ENCODE results near the gene LSM10. TPM values are rescaled to one million over a fixed set of nuclear protein-coding genes. Genes with fewer than 3 reads are reported as not detected.

LSM10 gene
- total and polyA plus RNA-seq, 2 of the 4 experiments (the other 2 are of a cell fraction) = 11.7 to 78.9 TPM

DNA sequence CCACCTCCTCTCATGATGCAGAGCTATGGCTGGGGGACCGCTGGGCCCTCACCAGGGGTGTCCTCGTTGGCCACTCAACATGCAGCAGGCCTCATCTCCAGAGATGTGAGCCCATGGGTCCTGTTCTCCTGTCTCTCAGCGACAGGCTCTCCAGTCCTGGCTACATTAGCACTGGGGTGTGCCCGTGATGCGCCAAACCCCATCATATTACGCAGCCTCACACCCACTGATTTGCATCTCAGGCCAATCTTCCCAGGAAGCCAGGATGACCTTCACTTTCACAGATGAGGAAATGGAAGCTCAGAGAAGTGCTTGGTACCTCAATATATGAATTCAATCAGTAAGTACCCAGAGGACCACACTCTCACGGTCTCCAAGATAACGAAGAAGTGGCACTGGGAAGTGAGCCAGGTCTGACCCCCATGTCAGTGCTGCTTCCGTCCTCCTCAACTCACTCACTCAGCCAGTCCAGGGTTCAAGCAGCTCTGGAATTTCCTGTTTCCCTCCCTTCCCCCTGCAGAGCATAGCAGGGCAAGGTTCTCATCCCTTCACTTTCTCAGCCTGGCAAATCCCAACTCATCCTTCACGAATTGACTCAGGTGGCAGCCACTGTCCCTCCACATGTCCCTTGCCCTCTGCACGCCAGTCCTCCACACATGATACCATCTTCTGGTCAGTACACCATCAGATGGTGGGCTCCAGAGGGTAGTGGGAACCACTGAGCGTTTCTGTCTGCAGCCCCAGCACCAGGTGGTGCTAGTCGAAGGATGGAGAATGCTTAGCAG is 45.4 kb downstream of the LSM10 start:
- Histone ChIP-seq H3K9ac (ENCODE audit: low read depth, low read length) (peak overlapping the region; percentile 2; the same call in 1 of the 2 replicates), H2BK15ac (ENCODE audit: low read depth, low read length) (peak overlapping the region; percentile 97), H3K79me1 (ENCODE audit: low read depth in 1 of 2, low read length in 2 of 2) (peaks cover 18 to 76% of the 10 kb centered on the region in 2 experiments; a peak in 3 of 4 replicates), H3K4me3 (ENCODE audit: insufficient read depth, low read depth, low read length) (no peak overlapping the region), H4K8ac (ENCODE audit: low read depth in 2 of 2, low read length in 2 of 2) (peak overlapping the region; percentile 78 to 98), H2BK5ac (ENCODE audit: low read depth, low read length, poor library complexity, severe bottlenecking) (peak overlapping the region; percentile 99), H3K27ac (ENCODE audit: insufficient read depth, low read length) (peak overlapping the region; percentile 91), H3K23ac (ENCODE audit: low read depth, low read length) (peak overlapping the region; percentile 99), H3K18ac (ENCODE audit: low read depth, low read length) (peak overlapping the region; percentile 81), H3K9me3 (ENCODE audit: control insufficient read depth, insufficient read depth, low read length) (no peaks in the 10 kb centered on the region), H3K14ac (replicated peaks; ENCODE audit: low read depth, low read length) (peak overlapping the region; percentile 98), H4K5ac (ENCODE audit: low read depth, low read length) (peak overlapping the region; percentile 79), H3K27me3 (ENCODE audit: control insufficient read depth, insufficient read depth, low read length) (no peaks in the 10 kb centered on the region), H3K36me3 (ENCODE audit: control insufficient read depth, insufficient read depth, low read length) (peaks cover 45% of the 10 kb centered on the region), H4K91ac (ENCODE audit: insufficient read depth, low read depth, low read length) (peak overlapping the region; percentile 100), H3K4me1 (ENCODE audit: control insufficient read depth, insufficient read depth, low read length) (peaks cover 45% of the 10 kb centered on the region), H3K4me2 (ENCODE audit: low read depth, low read length) (peak overlapping the region; percentile 36; the same call in 1 of the 2 replicates), H3K4ac (ENCODE audit: low read depth, low read length) (peak overlapping the region; percentile 100), H2AFZ (replicated peaks; ENCODE audit: low read length, poor library complexity) (peak overlapping the region; percentile 56), H4K20me1 (ENCODE audit: insufficient read depth, low read length) (no peaks in the 10 kb centered on the region), H3K9me1 (ENCODE audit: insufficient read depth, low read length) (peaks cover 41% of the 10 kb centered on the region), H2BK20ac (ENCODE audit: low read depth, low read length) (peak overlapping the region; percentile 98), H3K56ac (ENCODE audit: extremely low read depth, insufficient read depth, low read length) (peak overlapping the region; percentile 97), H2BK120ac (ENCODE audit: low read depth, low read length) (peak overlapping the region; percentile 99), H2AK5ac (ENCODE audit: low read depth, low read length) (peak overlapping the region; percentile 99), H2AK9ac (replicated peaks; ENCODE audit: low read depth, low read length, poor library complexity) (peak overlapping the region; percentile 100)
- 53% methylated on average over 5 of the region's 13 CpGs; no CpG with 5 or more reads in 1 of the 2 experiments for WGBS, 2 experiments (ENCODE audit: extremely low coverage in 2 of 2, insufficient read length in 1 of 2)
- BruUV-seq (replicated peaks) = no TSS peak
- CTCF ChIA-PET = interaction anchor here (1.1 to 3.2 kb wide), 4 partner anchors 10 to 68 kb away, joined by 3 to 18 read pairs (median 10); partner anchors contain the start of gene EVA1B
- DNase-seq (peak; percentile 42), ATAC-seq (ENCODE audit: low read depth) (peak; percentile 18)
- intact Hi-C loops (cut with micrococcal nuclease) = loop anchor here (2.0 kb wide), 1 partner anchor 16 kb away; no protein-coding TSS in a partner anchor
- POLR2A ChIA-PET (ENCODE audit: unreplicated experiment) = interaction anchor here (1.2 to 1.7 kb wide), 2 partner anchors 34 to 203 kb away, joined by 3 to 5 read pairs; partner anchors contain the start of gene TRAPPC3
- in situ Hi-C loops (cut with MboI; ENCODE audit: low sequenced_read_pairs) = no loop called here
- dilution Hi-C loops (cut with HindIII; ENCODE audit: low sequenced_read_pairs, unreplicated experiment) = no loop called here
- TF ChIP-seq FOS (IDR thresholded peaks at IDR 0.05; ENCODE audit: low read depth, low read length) (no peak), POLR2A (IDR thresholded peaks at IDR 0.05; ENCODE audit: low read depth, low read length) (0 out of 2 replicates have a peak, but pooled peaks have one; percentile 13)
